ENCODE data around the gene PSD2. TPM values are rescaled to one million over a fixed set of nuclear protein-coding genes. Genes with fewer than 3 reads are reported as not detected.

Gene PSD2
- total and polyA plus RNA-seq, 2 experiments from 2014 or later: 0.08 to 0.10 TPM

DNA sequence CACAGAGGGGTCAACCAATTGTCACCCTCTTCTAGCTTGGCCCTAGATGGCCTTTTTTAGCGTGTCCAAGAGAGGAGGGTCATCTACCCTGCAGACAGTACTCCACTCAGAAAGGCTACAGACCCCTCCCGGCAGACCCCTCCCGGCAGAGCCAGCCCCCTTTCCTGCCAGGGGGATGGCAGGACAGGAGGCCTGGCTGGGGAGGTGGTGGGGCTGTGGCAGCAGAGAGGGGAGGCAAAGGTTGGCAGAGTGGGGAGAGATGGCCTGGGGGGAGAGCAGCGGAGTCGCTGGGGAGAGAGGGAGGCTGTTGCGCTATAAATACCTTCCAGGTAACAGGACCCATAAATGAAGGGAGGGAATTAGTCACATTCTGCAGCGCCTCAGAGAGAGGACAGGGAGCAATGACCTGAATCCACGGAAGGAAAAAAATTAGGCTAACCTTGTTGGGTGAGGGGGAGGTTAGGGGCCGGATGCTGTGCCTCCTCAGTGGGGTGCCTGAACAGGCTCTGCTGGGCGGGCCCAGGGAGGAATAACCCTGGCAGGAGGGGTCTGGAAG, 32.9 kb upstream of the PSD2 start (continued):
- TF ChIP-seq, protein P1, sequence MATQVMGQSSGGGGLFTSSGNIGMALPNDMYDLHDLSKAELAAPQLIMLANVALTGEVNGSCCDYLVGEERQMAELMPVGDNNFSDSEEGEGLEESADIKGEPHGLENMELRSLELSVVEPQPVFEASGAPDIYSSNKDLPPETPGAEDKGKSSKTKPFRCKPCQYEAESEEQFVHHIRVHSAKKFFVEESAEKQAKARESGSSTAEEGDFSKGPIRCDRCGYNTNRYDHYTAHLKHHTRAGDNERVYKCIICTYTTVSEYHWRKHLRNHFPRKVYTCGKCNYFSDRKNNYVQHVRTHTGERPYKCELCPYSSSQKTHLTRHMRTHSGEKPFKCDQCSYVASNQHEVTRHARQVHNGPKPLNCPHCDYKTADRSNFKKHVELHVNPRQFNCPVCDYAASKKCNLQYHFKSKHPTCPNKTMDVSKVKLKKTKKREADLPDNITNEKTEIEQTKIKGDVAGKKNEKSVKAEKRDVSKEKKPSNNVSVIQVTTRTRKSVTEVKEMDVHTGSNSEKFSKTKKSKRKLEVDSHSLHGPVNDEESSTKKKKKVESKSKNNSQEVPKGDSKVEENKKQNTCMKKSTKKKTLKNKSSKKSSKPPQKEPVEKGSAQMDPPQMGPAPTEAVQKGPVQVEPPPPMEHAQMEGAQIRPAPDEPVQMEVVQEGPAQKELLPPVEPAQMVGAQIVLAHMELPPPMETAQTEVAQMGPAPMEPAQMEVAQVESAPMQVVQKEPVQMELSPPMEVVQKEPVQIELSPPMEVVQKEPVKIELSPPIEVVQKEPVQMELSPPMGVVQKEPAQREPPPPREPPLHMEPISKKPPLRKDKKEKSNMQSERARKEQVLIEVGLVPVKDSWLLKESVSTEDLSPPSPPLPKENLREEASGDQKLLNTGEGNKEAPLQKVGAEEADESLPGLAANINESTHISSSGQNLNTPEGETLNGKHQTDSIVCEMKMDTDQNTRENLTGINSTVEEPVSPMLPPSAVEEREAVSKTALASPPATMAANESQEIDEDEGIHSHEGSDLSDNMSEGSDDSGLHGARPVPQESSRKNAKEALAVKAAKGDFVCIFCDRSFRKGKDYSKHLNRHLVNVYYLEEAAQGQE (IDR thresholded peaks at IDR 0.05; ENCODE audit: unreplicated experiment): no peak
- TF ChIP-seq, protein P2, sequence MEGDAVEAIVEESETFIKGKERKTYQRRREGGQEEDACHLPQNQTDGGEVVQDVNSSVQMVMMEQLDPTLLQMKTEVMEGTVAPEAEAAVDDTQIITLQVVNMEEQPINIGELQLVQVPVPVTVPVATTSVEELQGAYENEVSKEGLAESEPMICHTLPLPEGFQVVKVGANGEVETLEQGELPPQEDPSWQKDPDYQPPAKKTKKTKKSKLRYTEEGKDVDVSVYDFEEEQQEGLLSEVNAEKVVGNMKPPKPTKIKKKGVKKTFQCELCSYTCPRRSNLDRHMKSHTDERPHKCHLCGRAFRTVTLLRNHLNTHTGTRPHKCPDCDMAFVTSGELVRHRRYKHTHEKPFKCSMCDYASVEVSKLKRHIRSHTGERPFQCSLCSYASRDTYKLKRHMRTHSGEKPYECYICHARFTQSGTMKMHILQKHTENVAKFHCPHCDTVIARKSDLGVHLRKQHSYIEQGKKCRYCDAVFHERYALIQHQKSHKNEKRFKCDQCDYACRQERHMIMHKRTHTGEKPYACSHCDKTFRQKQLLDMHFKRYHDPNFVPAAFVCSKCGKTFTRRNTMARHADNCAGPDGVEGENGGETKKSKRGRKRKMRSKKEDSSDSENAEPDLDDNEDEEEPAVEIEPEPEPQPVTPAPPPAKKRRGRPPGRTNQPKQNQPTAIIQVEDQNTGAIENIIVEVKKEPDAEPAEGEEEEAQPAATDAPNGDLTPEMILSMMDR (conservative IDR thresholded peaks at IDR 0.05; ENCODE audit: low read depth in 2 of 2): no peak
- TF ChIP-seq ZNF114 (CRISPR knock-in tag; IDR thresholded peaks at IDR 0.05) (no peak), JUNB (IDR thresholded peaks at IDR 0.05; ENCODE audit: unreplicated experiment) (no peak), STAT1 (IDR thresholded peaks at IDR 0.05; ENCODE audit: unreplicated experiment) (no peak)

DNA sequence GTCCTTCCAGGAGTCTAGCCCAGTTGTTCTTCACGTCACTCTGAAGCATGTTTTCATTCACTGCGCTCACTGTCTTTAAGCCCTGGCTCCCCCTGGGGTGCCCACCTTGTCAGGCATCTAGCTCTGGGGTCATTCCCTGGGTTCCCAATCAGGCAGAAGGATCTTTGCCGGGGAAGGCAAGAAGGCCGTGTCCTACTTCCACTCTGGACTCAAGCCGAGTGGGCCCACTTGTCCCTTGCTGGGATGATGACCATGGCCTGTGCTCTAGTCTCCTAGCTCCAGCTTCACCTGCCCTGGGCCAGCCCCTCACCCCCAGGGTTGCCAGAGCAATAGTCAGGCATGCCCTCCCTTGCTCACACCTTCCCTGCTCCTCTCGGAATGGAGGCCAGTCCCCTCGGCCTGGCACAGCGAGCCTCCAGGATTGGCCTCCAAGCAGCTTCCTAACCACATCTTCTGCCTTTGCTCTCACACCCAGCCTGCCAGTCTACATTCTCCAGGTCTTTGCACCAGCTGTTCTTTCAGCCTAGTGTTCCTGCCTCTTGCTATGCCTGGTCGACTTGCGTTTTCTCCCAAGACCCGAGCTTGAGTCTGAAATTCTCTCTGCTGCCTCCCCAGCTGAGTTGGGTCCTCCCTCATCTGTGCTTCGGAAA, 32.2 kb upstream of the PSD2 start:
- Histone ChIP-seq H3K9me2 (ENCODE audit: insufficient read depth) (no peaks in the 10 kb centered on the region), H3K27me3 (ENCODE audit: insufficient read depth) (peaks cover 58% of the 10 kb centered on the region), H3K4me2 (peak overlapping the region; percentile 84), H3K27ac (ENCODE audit: low read depth) (no peak overlapping the region), H3K36me3 (ENCODE audit: insufficient read depth) (no peaks in the 10 kb centered on the region), H4K20me1 (replicated peaks; ENCODE audit: insufficient read depth) (no peaks in the 10 kb centered on the region; the same call in 1 of the 2 replicates), H3F3A (replicated peaks; ENCODE audit: low read depth) (no peaks in the 10 kb centered on the region; the same call in 1 of the 2 replicates), H2AFZ (no peak overlapping the region), H3K4me3 (peak overlapping the region; percentile 55; the same call in 1 of the 2 replicates), H3K4me1 (ENCODE audit: insufficient read depth) (peaks cover 17% of the 10 kb centered on the region; the same call in 1 of the 2 replicates), H3K79me2 (replicated peaks; ENCODE audit: insufficient read depth) (no peaks in the 10 kb centered on the region)
- DNase-seq (ENCODE audit: low spot score) (no peak), ATAC-seq (no peak)
- H3K27me3 Mint-ChIP-seq (ENCODE audit: insufficient read depth, low read depth, poor library complexity): peaks cover 54% of the 10 kb centered on the region
- H3K4me1 Mint-ChIP-seq: peaks cover 54% of the 10 kb centered on the region
- H3K27ac Mint-ChIP-seq: no peak overlapping the region
- no peaks in the 10 kb centered on the region for H3K9me3 Mint-ChIP-seq
- no peaks in the 10 kb centered on the region; the same call in 2 of the 3 replicates for H3K36me3 Mint-ChIP-seq (ENCODE audit: low read depth)
- H3K4me3 Mint-ChIP-seq: no peak overlapping the region
- TF ChIP-seq EZH2 (IDR thresholded peaks at IDR 0.05; ENCODE audit: low read depth, unreplicated experiment) (no peak), EZH2phosphoT487 (IDR thresholded peaks at IDR 0.05; ENCODE audit: unreplicated experiment) (no peak), POLR2AphosphoS5 (IDR thresholded peaks at IDR 0.05; ENCODE audit: low read depth) (no peak), STAT1 (IDR thresholded peaks at IDR 0.05; ENCODE audit: unreplicated experiment) (no peak), JUNB (IDR thresholded peaks at IDR 0.05; ENCODE audit: unreplicated experiment) (no peak), ZNF331 (CRISPR knock-in tag; IDR thresholded peaks at IDR 0.05; ENCODE audit: low read depth) (no peak)
- TF ChIP-seq, protein P3, sequence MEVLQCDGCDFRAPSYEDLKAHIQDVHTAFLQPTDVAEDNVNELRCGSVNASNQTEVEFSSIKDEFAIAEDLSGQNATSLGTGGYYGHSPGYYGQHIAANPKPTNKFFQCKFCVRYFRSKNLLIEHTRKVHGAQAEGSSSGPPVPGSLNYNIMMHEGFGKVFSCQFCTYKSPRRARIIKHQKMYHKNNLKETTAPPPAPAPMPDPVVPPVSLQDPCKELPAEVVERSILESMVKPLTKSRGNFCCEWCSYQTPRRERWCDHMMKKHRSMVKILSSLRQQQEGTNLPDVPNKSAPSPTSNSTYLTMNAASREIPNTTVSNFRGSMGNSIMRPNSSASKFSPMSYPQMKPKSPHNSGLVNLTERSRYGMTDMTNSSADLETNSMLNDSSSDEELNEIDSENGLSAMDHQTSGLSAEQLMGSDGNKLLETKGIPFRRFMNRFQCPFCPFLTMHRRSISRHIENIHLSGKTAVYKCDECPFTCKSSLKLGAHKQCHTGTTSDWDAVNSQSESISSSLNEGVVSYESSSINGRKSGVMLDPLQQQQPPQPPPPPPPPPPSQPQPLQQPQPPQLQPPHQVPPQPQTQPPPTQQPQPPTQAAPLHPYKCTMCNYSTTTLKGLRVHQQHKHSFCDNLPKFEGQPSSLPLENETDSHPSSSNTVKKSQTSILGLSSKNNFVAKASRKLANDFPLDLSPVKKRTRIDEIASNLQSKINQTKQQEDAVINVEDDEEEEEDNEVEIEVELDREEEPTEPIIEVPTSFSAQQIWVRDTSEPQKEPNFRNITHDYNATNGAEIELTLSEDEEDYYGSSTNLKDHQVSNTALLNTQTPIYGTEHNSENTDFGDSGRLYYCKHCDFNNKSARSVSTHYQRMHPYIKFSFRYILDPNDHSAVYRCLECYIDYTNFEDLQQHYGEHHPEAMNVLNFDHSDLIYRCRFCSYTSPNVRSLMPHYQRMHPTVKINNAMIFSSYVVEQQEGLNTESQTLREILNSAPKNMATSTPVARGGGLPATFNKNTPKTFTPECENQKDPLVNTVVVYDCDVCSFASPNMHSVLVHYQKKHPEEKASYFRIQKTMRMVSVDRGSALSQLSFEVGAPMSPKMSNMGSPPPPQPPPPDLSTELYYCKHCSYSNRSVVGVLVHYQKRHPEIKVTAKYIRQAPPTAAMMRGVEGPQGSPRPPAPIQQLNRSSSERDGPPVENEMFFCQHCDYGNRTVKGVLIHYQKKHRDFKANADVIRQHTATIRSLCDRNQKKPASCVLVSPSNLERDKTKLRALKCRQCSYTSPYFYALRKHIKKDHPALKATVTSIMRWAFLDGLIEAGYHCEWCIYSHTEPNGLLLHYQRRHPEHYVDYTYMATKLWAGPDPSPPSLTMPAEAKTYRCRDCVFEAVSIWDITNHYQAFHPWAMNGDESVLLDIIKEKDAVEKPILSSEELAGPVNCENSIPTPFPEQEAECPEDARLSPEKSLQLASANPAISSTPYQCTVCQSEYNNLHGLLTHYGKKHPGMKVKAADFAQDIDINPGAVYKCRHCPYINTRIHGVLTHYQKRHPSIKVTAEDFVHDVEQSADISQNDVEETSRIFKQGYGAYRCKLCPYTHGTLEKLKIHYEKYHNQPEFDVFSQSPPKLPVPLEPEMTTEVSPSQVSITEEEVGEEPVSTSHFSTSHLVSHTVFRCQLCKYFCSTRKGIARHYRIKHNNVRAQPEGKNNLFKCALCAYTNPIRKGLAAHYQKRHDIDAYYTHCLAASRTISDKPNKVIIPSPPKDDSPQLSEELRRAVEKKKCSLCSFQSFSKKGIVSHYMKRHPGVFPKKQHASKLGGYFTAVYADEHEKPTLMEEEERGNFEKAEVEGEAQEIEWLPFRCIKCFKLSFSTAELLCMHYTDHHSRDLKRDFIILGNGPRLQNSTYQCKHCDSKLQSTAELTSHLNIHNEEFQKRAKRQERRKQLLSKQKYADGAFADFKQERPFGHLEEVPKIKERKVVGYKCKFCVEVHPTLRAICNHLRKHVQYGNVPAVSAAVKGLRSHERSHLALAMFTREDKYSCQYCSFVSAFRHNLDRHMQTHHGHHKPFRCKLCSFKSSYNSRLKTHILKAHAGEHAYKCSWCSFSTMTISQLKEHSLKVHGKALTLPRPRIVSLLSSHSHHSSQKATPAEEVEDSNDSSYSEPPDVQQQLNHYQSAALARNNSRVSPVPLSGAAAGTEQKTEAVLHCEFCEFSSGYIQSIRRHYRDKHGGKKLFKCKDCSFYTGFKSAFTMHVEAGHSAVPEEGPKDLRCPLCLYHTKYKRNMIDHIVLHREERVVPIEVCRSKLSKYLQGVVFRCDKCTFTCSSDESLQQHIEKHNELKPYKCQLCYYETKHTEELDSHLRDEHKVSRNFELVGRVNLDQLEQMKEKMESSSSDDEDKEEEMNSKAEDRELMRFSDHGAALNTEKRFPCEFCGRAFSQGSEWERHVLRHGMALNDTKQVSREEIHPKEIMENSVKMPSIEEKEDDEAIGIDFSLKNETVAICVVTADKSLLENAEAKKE (CRISPR knock-in tag; IDR thresholded peaks at IDR 0.05): no peak
- TF ChIP-seq, protein P4, sequence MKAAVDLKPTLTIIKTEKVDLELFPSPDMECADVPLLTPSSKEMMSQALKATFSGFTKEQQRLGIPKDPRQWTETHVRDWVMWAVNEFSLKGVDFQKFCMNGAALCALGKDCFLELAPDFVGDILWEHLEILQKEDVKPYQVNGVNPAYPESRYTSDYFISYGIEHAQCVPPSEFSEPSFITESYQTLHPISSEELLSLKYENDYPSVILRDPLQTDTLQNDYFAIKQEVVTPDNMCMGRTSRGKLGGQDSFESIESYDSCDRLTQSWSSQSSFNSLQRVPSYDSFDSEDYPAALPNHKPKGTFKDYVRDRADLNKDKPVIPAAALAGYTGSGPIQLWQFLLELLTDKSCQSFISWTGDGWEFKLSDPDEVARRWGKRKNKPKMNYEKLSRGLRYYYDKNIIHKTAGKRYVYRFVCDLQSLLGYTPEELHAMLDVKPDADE (IDR thresholded peaks at IDR 0.05): no peak
